GM23248 (cell line): ENCODE measurements around the gene PACC1. TPM values are rescaled to one million over a fixed set of nuclear protein-coding genes. Genes with fewer than 3 reads are reported as not detected.
"Not testable (repeated sequence)": the region's sequence is repeated elsewhere in the genome, so short reads cannot be mapped to it uniquely, and the experiment has no call there.

Source experiments
- DNase-seq: peaks from one replicate; pipeline ENCODE4 v3.0.0-alpha.2; 2015
- H2AFZ ChIP-seq: fragments of 200-600 bp; sonication (generic); 2 replicates; pipeline ENCODE4 v1.6.1; 2016; ENCODE audit warnings: antibody characterized with exemption
- H3F3A ChIP-seq: fragments of 200-600 bp; sonication (generic); 2 replicates; pipeline ENCODE4 v1.6.1; 2016; ENCODE audit warnings: mild to moderate bottlenecking, antibody characterized with exemption, mixed run types; ENCODE audit not compliant: insufficient read depth
- H3K27ac ChIP-seq: fragments of 200-600 bp; sonication (generic); 2 replicates; pipeline ENCODE4 v1.5.1; 2016; ENCODE audit warnings: mild to moderate bottlenecking
- H3K27me3 ChIP-seq: fragments of 200-600 bp; sonication (generic); replicated peaks from 2 replicates; pipeline ENCODE4 v1.6.1; 2016; ENCODE audit warnings: mild to moderate bottlenecking; ENCODE audit not compliant: insufficient read depth
- H3K36me3 ChIP-seq: fragments of 200-600 bp; sonication (generic); 2 replicates; pipeline ENCODE4 v1.6.1; 2016; ENCODE audit warnings: low read depth, mild to moderate bottlenecking
- H3K4me1 ChIP-seq: fragments of 200-600 bp; sonication (generic); 2 replicates; pipeline ENCODE4 v1.6.1; 2016; ENCODE audit warnings: mild to moderate bottlenecking; ENCODE audit not compliant: insufficient read depth
- H3K4me2 ChIP-seq: fragments of 200-600 bp; sonication (generic); one replicate; pipeline ENCODE4 v1.6.1; 2016; ENCODE audit warnings: mild to moderate bottlenecking; ENCODE audit not compliant: unreplicated experiment
- H3K4me3 ChIP-seq: fragments of 200-600 bp; sonication (generic); 2 replicates; pipeline ENCODE4 v1.5.1; 2016; ENCODE audit warnings: mild to moderate bottlenecking
- H3K79me2 ChIP-seq: fragments of 200-600 bp; sonication (generic); 2 replicates; pipeline ENCODE4 v1.6.1; 2016; ENCODE audit warnings: mild to moderate bottlenecking; ENCODE audit not compliant: insufficient read depth
- H3K9ac ChIP-seq: fragments of 200-600 bp; sonication (generic); 2 replicates; pipeline ENCODE4 v1.6.1; 2016; ENCODE audit warnings: mild to moderate bottlenecking
- H3K9me2 ChIP-seq: fragments of 200-600 bp; sonication (generic); 2 replicates; pipeline ENCODE4 v1.6.1; 2016; ENCODE audit warnings: mixed run types, mild to moderate bottlenecking, moderate library complexity; ENCODE audit not compliant: insufficient read depth
- H3K9me3 ChIP-seq: fragments of 200-600 bp; sonication (generic); one replicate; pipeline ENCODE4 v1.6.1; 2017; ENCODE audit warnings: low read depth
- H4K20me1 ChIP-seq: fragments of 200-600 bp; sonication (generic); 2 replicates; pipeline ENCODE4 v1.6.0; 2016; ENCODE audit not compliant: insufficient read depth
- EZH2 ChIP-seq: fragments of 200-600 bp; sonication (generic); IDR thresholded peaks from 2 replicates; pipeline ENCODE4 v1.6.1; 2018; ENCODE audit warnings: antibody characterized with exemption, mild to moderate bottlenecking; ENCODE audit not compliant: insufficient read depth, poor library complexity, severe bottlenecking
- EZH2phosphoT487 ChIP-seq: fragments of 200-600 bp; sonication (generic); IDR thresholded peaks from 2 replicates; pipeline ENCODE4 v1.6.1; 2018; ENCODE audit warnings: antibody characterized with exemption, moderate library complexity, mild to moderate bottlenecking, low read depth; ENCODE audit not compliant: insufficient read depth
- WGBS, 2 experiments: methylation state at CpG; one replicate each; pipeline ENCODE4 v1.1.6; 2015 to 2017; ENCODE audit warnings: low lambda C conversion rate in 2 of 2, low coverage in 1 of 2; ENCODE audit errors: missing lambda C conversion rate in 2 of 2; 5-methylcytosine and 5-hydroxymethylcytosine counted together
- in situ Hi-C: fragments of 300-500 bp; cut with MboI; formaldehyde crosslinking; loops from 2 replicates; pipeline ENCODE4 v1.15.0; 2020
- polyA plus RNA-seq: library from polyadenylated mRNA; unstranded; fragments of >200 nt; fragmentation: Nextera tagmentation; extraction: Ambion mirVana; gene quantifications from 2 replicates; pipeline ENCODE4 v1.2.1, GENCODE V29; 2016
- total RNA-seq: library from RNA; depleted of rRNA; stranded (reverse); fragments of >200 nt; shearing (Covaris generic); gene quantifications from 2 replicates; pipeline ENCODE4 v1.2.3, GENCODE V29; 2014

Gene PACC1
- total and polyA plus RNA-seq, 2 experiments from 2014 or later, result 5.4 to 6.9 TPM

GRCh38 chr1:212329105-212329504 lies 85.6 kb downstream of the PACC1 start:
- no peaks in the 10 kb centered on the region for H3K9me3 ChIP-seq
- no peaks in the 10 kb centered on the region for H4K20me1 ChIP-seq
- no peak overlapping the region for H3K27ac ChIP-seq
- no peak overlapping the region for H2AFZ ChIP-seq
- in situ Hi-C loops, result no loop called here
- no peaks in the 10 kb centered on the region for H3K27me3 ChIP-seq
- 74 to 78% methylated on average over 2 of the region's 2 CpGs for WGBS, 2 experiments
- peaks cover 8% of the 10 kb centered on the region; the same call in 1 of the 2 replicates for H3K36me3 ChIP-seq
- H3K4me2 ChIP-seq, result no peak overlapping the region
- TF ChIP-seq EZH2phosphoT487, result no peak
- no peak for TF ChIP-seq EZH2
- no peak overlapping the region for H3K4me3 ChIP-seq
- H3F3A ChIP-seq, result no peaks in the 10 kb centered on the region
- no peak overlapping the region for H3K9ac ChIP-seq
- no peaks in the 10 kb centered on the region for H3K4me1 ChIP-seq
- no peaks in the 10 kb centered on the region for H3K9me2 ChIP-seq
- H3K79me2 ChIP-seq, result peaks cover 57% of the 10 kb centered on the region
- DNase-seq, result no peak

- no peaks in the 10 kb centered on the region for H3F3A ChIP-seq
- H3K36me3 ChIP-seq, result no peaks in the 10 kb centered on the region
- H3K9me2 ChIP-seq, result no peaks in the 10 kb centered on the region
- DNase-seq, result no peak
- TF ChIP-seq EZH2phosphoT487 (no peak), EZH2 (no peak)
- H2AFZ ChIP-seq, result no peak overlapping the region
- H4K20me1 ChIP-seq, result no peaks in the 10 kb centered on the region
- in situ Hi-C loops, result no loop called here
- H3K27ac ChIP-seq, result no peak overlapping the region
- H3K9ac ChIP-seq, result no peak overlapping the region
- no peaks in the 10 kb centered on the region for H3K4me1 ChIP-seq
- no peaks in the 10 kb centered on the region for H3K27me3 ChIP-seq
- H3K79me2 ChIP-seq, result peaks cover 65% of the 10 kb centered on the region
- no peaks in the 10 kb centered on the region for H3K9me3 ChIP-seq
- no peak overlapping the region for H3K4me3 ChIP-seq
- no peak overlapping the region for H3K4me2 ChIP-seq
- 72 to 74% methylated on average over 4 of the region's 4 CpGs for WGBS, 2 experiments
Observed at GRCh38 chr1:212328248-212328647, 86.4 kb downstream of the PACC1 start.

DNA sequence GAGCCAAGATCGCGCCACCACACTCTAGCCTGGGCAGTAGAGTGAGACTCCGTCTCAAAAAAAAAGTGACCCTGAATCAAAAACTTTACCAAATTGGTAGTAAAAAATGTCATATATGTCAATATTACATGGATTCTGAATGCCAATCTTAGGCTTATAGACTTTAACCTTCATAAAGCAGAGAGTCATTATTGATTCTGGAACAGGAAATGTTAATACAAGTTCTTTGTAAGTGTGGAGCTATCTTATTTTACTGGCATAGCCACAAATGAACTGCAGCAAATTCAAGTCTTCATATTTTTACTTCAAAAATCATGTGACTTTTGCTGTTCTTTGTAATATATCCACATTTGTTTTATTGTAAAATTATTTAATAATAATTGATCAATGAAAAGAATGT lies 88.1 kb downstream of the PACC1 start:
- no peak overlapping the region for H3K4me2 ChIP-seq
- H3K4me3 ChIP-seq, result no peak overlapping the region
- no peaks in the 10 kb centered on the region for H3K27me3 ChIP-seq
- no peaks in the 10 kb centered on the region for H3K4me1 ChIP-seq
- WGBS, 2 experiments, result 76 to 80% methylated on average over 3 of the region's 3 CpGs
- no peaks in the 10 kb centered on the region for H4K20me1 ChIP-seq
- H3K9me3 ChIP-seq, result no peaks in the 10 kb centered on the region
- no peaks in the 10 kb centered on the region for H3K9me2 ChIP-seq
- no peaks in the 10 kb centered on the region for H3F3A ChIP-seq
- no peaks in the 10 kb centered on the region for H3K36me3 ChIP-seq
- TF ChIP-seq EZH2phosphoT487, result no peak
- no peak for TF ChIP-seq EZH2
- no peak overlapping the region for H3K9ac ChIP-seq
- peaks cover 72% of the 10 kb centered on the region for H3K79me2 ChIP-seq
- no peak overlapping the region for H3K27ac ChIP-seq
- no peak overlapping the region for H2AFZ ChIP-seq
- no peak for DNase-seq
- in situ Hi-C loops, result no loop called here

DNA sequence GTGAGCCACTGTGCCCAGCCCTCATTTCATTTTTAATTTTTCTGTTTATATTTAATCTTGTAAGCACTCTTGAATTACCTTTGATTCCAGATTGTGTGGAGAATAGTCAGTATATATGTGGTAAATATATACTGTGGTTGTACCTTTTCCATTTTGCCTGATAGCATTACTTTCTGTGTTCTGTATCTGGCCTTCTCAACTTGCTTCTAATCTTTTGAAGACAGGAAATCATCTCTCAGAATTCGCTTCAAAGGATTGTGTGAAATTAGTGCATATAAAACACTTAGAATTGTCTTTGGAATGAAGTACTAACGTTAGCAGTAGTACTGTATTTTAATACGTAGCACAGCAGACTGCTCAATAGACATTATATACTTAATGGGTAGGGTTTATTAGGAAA lies 91.6 kb downstream of the PACC1 start:
- no peak overlapping the region for H3K4me3 ChIP-seq
- in situ Hi-C loops, result no loop called here
- peaks cover 5% of the 10 kb centered on the region for H3K4me1 ChIP-seq
- H2AFZ ChIP-seq, result no peak overlapping the region
- no peak for DNase-seq
- H3K27ac ChIP-seq, result no peak overlapping the region
- H3K9me3 ChIP-seq, result no peaks in the 10 kb centered on the region
- no peak overlapping the region for H3K4me2 ChIP-seq
- no peaks in the 10 kb centered on the region for H3F3A ChIP-seq
- H3K79me2 ChIP-seq, result peaks cover 67% of the 10 kb centered on the region
- 78% methylated on average over 3 of the region's 3 CpGs for WGBS, 2 experiments
- H3K27me3 ChIP-seq, result no peaks in the 10 kb centered on the region
- H3K36me3 ChIP-seq, result no peaks in the 10 kb centered on the region
- H3K9me2 ChIP-seq, result no peaks in the 10 kb centered on the region
- no peaks in the 10 kb centered on the region for H4K20me1 ChIP-seq
- no peak overlapping the region for H3K9ac ChIP-seq
- TF ChIP-seq EZH2phosphoT487 (no peak), EZH2 (no peak)

GRCh38 chr1:212321031-212321430 lies 93.7 kb downstream of the PACC1 start:
- Histone ChIP-seq H3K4me1 (peaks cover 12% of the 10 kb centered on the region), H3K79me2 (peaks cover 67% of the 10 kb centered on the region)
- H3K27ac ChIP-seq, H3K27me3 ChIP-seq, H3K36me3 ChIP-seq, H3K9me2 ChIP-seq, H3K9me3 ChIP-seq, DNase-seq, H3K4me3 ChIP-seq, H3K4me2 ChIP-seq, H4K20me1 ChIP-seq, H3K9ac ChIP-seq, H3F3A ChIP-seq, in situ Hi-C loops, H2AFZ ChIP-seq: not testable (repeated sequence)
- WGBS, 2 experiments, result 90% methylated on average over 17 of the region's 34 CpGs; no CpG with 5 or more reads in 1 of the 2 experiments
